ENCODE data around the gene BEST2.

DNA sequence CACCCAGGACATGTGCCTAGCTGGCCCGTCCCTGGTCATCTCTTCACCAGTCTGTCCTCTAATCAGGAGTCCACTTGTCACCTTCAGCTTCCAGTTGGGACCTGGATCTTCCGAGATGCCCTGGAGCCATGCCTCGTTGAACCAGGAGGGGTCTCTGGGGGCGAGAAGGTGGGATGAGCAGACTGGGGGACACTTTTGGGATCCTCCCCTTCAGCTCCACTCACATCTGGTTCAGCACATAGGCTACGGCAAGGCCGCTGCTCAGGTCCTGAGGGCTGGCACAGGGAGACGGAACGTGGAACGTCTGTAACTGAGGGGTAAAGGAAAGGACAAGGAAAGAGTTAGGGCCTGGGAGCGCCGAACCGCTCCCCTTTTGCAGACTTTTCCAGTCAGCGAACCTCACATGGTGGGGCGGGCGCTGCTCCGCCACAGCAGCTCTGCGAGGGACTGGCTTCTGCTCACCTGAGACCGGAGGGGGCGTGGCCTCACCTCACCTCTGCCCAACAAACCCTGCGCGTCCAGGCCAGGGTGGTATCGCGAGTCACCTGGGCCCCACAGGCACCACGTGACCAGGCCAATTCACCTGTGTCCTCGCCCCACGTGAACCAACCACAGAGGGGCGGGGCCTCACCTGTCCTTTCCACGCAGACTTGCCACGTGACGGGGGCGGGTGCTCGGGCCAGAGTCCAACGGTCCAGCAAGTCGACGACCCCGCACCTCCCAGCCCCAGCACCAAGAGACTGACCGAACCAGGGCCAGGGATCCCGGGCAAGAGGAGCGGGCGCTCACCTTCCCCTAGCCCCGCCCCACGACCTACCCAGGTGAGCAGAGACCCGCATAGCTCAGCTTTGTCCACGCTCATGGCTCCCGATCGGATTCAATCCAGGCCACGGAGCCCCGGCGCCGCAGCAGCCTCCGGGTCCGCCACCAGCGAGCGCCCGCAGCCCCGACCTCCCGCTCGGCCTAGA lies 23.3 kb downstream of the BEST2 start, which contains the start of gene HOOK2:
- TF ChIP-seq, protein P1, sequence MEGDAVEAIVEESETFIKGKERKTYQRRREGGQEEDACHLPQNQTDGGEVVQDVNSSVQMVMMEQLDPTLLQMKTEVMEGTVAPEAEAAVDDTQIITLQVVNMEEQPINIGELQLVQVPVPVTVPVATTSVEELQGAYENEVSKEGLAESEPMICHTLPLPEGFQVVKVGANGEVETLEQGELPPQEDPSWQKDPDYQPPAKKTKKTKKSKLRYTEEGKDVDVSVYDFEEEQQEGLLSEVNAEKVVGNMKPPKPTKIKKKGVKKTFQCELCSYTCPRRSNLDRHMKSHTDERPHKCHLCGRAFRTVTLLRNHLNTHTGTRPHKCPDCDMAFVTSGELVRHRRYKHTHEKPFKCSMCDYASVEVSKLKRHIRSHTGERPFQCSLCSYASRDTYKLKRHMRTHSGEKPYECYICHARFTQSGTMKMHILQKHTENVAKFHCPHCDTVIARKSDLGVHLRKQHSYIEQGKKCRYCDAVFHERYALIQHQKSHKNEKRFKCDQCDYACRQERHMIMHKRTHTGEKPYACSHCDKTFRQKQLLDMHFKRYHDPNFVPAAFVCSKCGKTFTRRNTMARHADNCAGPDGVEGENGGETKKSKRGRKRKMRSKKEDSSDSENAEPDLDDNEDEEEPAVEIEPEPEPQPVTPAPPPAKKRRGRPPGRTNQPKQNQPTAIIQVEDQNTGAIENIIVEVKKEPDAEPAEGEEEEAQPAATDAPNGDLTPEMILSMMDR (IDR thresholded peaks at IDR 0.05; ENCODE audit: poor library complexity, severe bottlenecking): no peak
- TF ChIP-seq POLR2AphosphoS5 (IDR thresholded peaks at IDR 0.05) (peak; percentile 70), EZH2 (IDR thresholded peaks at IDR 0.05; ENCODE audit: borderline replicate concordance, insufficient read depth, low read length, poor library complexity, severe bottlenecking) (no peak), EP300 (conservative IDR thresholded peaks at IDR 0.05; ENCODE audit: poor library complexity, severe bottlenecking) (no peak)

Data from neural cell (in vitro differentiated cells).